G401.6 (cell line): ENCODE measurements around the gene RFX5.

ENCODE experiments used
- FAIRE-seq: peaks from 2 replicates; lab custom pipeline; 2012; peaks lifted over from hg19 to GRCh38; lab: Jason Lieb, UNC

Gene RFX5

GRCh38 chr1:151318975-151319374 lies 28.1 kb downstream of the RFX5 start:
- no peak for FAIRE-seq

- FAIRE-seq: no peak
Observed at GRCh38 chr1:151315565-151316235, 31.4 kb downstream of the RFX5 start.

GRCh38 chr1:151314137-151314875 lies 32.7 kb downstream of the RFX5 start:
- FAIRE-seq: no peak

DNA sequence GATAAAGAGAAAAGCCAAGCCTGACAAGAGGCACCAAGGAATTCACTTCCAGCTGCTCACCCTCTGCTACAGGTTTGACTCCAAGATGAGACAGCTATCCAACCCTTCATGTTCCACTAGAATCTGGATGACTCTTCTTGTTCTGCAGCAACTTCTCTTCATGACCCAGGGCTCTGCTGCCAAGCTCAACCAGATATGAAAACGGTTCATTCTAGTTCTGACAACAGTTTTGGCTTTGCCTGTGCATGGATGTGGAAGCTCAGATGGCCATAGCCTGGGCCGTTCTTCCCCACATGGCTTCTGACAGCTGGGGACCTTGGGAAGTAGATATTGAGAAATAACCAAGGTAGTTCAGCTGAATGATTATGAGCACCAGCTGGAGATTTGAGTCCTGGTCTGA lies 33.6 kb downstream of the RFX5 start:
- no peak for FAIRE-seq

DNA sequence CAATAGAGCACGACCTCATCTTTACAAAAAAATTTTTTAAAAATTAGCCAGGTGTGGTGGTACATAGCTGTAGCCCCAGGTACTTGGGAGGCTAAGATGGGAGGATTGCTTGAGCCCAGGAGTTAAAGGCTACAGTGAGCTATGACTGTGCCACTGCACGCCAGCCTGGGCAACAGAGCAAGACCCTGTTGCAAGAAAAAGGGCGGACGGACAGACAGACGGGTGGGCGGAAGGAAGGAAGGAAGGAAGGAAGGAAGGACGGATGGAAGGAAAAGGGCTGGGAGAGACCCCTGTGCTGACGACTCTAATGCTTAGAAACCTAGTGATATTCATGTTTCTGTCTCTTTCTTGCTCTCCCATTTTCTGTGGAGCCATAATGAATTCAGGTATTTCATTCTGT lies 34.2 kb downstream of the RFX5 start:
- no peak for FAIRE-seq

- no peak for FAIRE-seq
Observed at GRCh38 chr1:151312411-151312810, 34.6 kb downstream of the RFX5 start.

- no peak for FAIRE-seq
Observed at GRCh38 chr1:151311589-151312331, 35.3 kb downstream of the RFX5 start.

DNA sequence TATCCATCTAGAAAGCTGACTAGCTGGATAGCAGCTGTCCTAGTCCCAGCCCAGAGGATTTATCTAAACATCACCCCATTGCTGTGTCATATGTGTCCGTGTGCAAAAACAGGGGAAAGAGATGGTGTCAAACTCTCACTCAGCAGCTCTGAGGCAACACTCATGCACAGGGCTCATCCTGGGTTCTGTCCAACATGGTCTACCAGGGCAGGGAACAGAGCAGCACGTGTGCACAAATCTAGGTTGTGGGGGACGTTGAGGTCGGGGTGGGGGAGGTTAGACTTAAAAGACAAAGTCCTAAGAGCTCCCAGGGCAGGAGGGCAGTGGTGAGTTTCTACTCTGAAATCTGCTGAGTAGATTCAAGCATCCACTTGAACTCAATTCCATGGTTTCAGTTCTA lies 36.0 kb downstream of the RFX5 start:
- FAIRE-seq: no peak

GRCh38 chr1:151309811-151310323 lies 37.2 kb downstream of the RFX5 start:
- FAIRE-seq: no peak

- no peak for FAIRE-seq
Observed at GRCh38 chr1:151294742-151295462, 52.1 kb downstream of the RFX5 start.

DNA sequence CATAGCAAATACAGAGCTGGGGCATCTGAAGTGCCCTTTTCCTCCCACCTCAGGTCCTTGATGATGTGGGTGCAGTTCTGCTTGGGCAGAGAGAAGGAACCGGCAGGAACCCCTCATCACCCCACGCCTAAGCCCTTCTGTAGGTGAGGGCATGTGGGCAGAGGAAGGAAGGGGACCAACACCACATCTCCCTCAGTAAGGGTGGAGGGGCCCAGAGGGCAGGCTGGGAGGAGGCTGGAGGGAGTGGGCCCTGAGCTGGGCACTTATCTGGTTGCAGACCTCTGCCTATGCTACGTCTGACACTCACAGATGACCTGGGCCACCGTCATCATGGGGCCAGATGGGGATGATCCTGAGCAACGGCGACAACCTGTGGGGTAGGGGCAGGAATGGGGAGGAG lies 54.0 kb downstream of the RFX5 start:
- no peak for FAIRE-seq

GRCh38 chr1:151292207-151293030 lies 54.6 kb downstream of the RFX5 start:
- no peak for FAIRE-seq

GRCh38 chr1:151290709-151291303 lies 56.2 kb downstream of the RFX5 start:
- FAIRE-seq: no peak
